ENCODE measurements around the gene UCKL1.

Gene UCKL1

GRCh38 chr20:63926298-63926697 lies 29.9 kb downstream of the UCKL1 start:
- no peak overlapping the region for H3K27ac ChIP-seq
- no peaks in the 10 kb centered on the region for H3K4me1 ChIP-seq (ENCODE audit: low read depth, poor library complexity, severe bottlenecking)
- no peaks in the 10 kb centered on the region for H3K79me2 ChIP-seq (ENCODE audit: insufficient read depth, low read depth)
- peaks cover 6% of the 10 kb centered on the region; the same call in 1 of the 2 replicates for H3K36me3 ChIP-seq (ENCODE audit: insufficient read depth)
- H2AFZ ChIP-seq (ENCODE audit: low read depth) = no peak overlapping the region
- H3K4me2 ChIP-seq = no peak overlapping the region
- H4K20me1 ChIP-seq (ENCODE audit: insufficient read depth) = no peaks in the 10 kb centered on the region
- TF ChIP-seq, protein P1, sequence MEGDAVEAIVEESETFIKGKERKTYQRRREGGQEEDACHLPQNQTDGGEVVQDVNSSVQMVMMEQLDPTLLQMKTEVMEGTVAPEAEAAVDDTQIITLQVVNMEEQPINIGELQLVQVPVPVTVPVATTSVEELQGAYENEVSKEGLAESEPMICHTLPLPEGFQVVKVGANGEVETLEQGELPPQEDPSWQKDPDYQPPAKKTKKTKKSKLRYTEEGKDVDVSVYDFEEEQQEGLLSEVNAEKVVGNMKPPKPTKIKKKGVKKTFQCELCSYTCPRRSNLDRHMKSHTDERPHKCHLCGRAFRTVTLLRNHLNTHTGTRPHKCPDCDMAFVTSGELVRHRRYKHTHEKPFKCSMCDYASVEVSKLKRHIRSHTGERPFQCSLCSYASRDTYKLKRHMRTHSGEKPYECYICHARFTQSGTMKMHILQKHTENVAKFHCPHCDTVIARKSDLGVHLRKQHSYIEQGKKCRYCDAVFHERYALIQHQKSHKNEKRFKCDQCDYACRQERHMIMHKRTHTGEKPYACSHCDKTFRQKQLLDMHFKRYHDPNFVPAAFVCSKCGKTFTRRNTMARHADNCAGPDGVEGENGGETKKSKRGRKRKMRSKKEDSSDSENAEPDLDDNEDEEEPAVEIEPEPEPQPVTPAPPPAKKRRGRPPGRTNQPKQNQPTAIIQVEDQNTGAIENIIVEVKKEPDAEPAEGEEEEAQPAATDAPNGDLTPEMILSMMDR (conservative IDR thresholded peaks at IDR 0.05; ENCODE audit: low read depth, low read length) = no peak
- no peak overlapping the region for H3K9ac ChIP-seq
- H3K27me3 ChIP-seq (ENCODE audit: insufficient read depth, low read depth) = no peaks in the 10 kb centered on the region
- H3K4me3 ChIP-seq (IDR thresholded peaks at IDR 0.05; ENCODE audit: insufficient read depth, low read depth, low read length) = no peak overlapping the region

GRCh38 chr20:63924241-63924640 lies 32.0 kb downstream of the UCKL1 start:
- Histone ChIP-seq H3K36me3 (ENCODE audit: insufficient read depth) (peaks cover 6% of the 10 kb centered on the region; the same call in 1 of the 2 replicates), H3K27ac (no peak overlapping the region), H3K79me2 (ENCODE audit: insufficient read depth, low read depth) (no peaks in the 10 kb centered on the region), H3K4me3 (IDR thresholded peaks at IDR 0.05; ENCODE audit: insufficient read depth, low read depth, low read length) (no peak overlapping the region), H3K4me2 (no peak overlapping the region), H2AFZ (ENCODE audit: low read depth) (no peak overlapping the region), H3K4me1 (ENCODE audit: low read depth, poor library complexity, severe bottlenecking) (no peaks in the 10 kb centered on the region), H3K9ac (no peak overlapping the region), H4K20me1 (ENCODE audit: insufficient read depth) (no peaks in the 10 kb centered on the region), H3K27me3 (ENCODE audit: insufficient read depth, low read depth) (no peaks in the 10 kb centered on the region)
- TF ChIP-seq, protein P1 (conservative IDR thresholded peaks at IDR 0.05; ENCODE audit: low read depth, low read length) = no peak

GRCh38 chr20:63923651-63924050 lies 32.6 kb downstream of the UCKL1 start:
- Histone ChIP-seq H3K4me3 (IDR thresholded peaks at IDR 0.05; ENCODE audit: insufficient read depth, low read depth, low read length) (no peak overlapping the region), H3K4me1 (ENCODE audit: low read depth, poor library complexity, severe bottlenecking) (no peaks in the 10 kb centered on the region), H2AFZ (ENCODE audit: low read depth) (no peak overlapping the region), H3K9ac (no peak overlapping the region), H3K27me3 (ENCODE audit: insufficient read depth, low read depth) (no peaks in the 10 kb centered on the region), H4K20me1 (ENCODE audit: insufficient read depth) (no peaks in the 10 kb centered on the region), H3K79me2 (ENCODE audit: insufficient read depth, low read depth) (no peaks in the 10 kb centered on the region), H3K27ac (no peak overlapping the region), H3K4me2 (no peak overlapping the region), H3K36me3 (ENCODE audit: insufficient read depth) (peaks cover 5% of the 10 kb centered on the region; the same call in 1 of the 2 replicates)
- TF ChIP-seq, protein P1 (conservative IDR thresholded peaks at IDR 0.05; ENCODE audit: low read depth, low read length) = no peak

GRCh38 chr20:63920226-63920625 lies 36.0 kb downstream of the UCKL1 start:
- Histone ChIP-seq H3K27ac (no peak overlapping the region), H3K4me2 (no peak overlapping the region), H3K9ac (no peak overlapping the region), H3K4me3 (IDR thresholded peaks at IDR 0.05; ENCODE audit: insufficient read depth, low read depth, low read length) (no peak overlapping the region), H3K27me3 (ENCODE audit: insufficient read depth, low read depth) (no peaks in the 10 kb centered on the region), H3K36me3 (ENCODE audit: insufficient read depth) (no peaks in the 10 kb centered on the region), H2AFZ (ENCODE audit: low read depth) (no peak overlapping the region), H3K79me2 (ENCODE audit: insufficient read depth, low read depth) (0 out of 2 replicates have a peak, but pooled peaks cover under 1% of the 10 kb centered on the region), H3K4me1 (ENCODE audit: low read depth, poor library complexity, severe bottlenecking) (no peaks in the 10 kb centered on the region), H4K20me1 (ENCODE audit: insufficient read depth) (no peaks in the 10 kb centered on the region)
- TF ChIP-seq, protein P1 (conservative IDR thresholded peaks at IDR 0.05; ENCODE audit: low read depth, low read length) = no peak
